DMS153 treated with DMSO at 0.1 percent for 48 hours (cell line): Measurements from ENCODE around the gene CLIC6.
"Not testable (repeated sequence)": the region's sequence is repeated elsewhere in the genome, so short reads cannot be mapped to it uniquely, and the experiment has no call there.

ENCODE experiments used
- DNase-seq: peaks from one replicate; lab custom pipeline; 2025; ENCODE audit not compliant: unreplicated experiment; lab: John Stamatoyannopoulos, UW

The CLIC6 gene

GRCh38 chr21:34651642-34652041 is 17.2 kb upstream of the CLIC6 start:
- DNase-seq, result no peak

GRCh38 chr21:34653522-34653921 is 15.3 kb upstream of the CLIC6 start:
- no peak for DNase-seq

- no peak for DNase-seq
Measured at GRCh38 chr21:34661848-34662247, 6.9 kb upstream of the CLIC6 start.

GRCh38 chr21:34667761-34668160 is 1.0 kb upstream of the CLIC6 start:
- no peak for DNase-seq

- no peak for DNase-seq
Measured at GRCh38 chr21:34669149-34669879, 520 bp downstream of the CLIC6 start.

GRCh38 chr21:34669880-34670219 is 1.1 kb downstream of the CLIC6 start:
- DNase-seq, result not testable (repeated sequence)

GRCh38 chr21:34670220-34670961 is 1.6 kb downstream of the CLIC6 start:
- no peak for DNase-seq

GRCh38 chr21:34670962-34671348 is 2.2 kb downstream of the CLIC6 start:
- DNase-seq, result no peak

- no peak for DNase-seq
Measured at GRCh38 chr21:34671462-34671861, 2.7 kb downstream of the CLIC6 start.

GRCh38 chr21:34671891-34672290 is 3.1 kb downstream of the CLIC6 start:
- DNase-seq, result no peak

GRCh38 chr21:34673006-34673405 is 4.2 kb downstream of the CLIC6 start:
- no peak for DNase-seq

- no peak for DNase-seq
Measured at GRCh38 chr21:34674468-34674867, 5.7 kb downstream of the CLIC6 start.

- DNase-seq, result no peak
Measured at GRCh38 chr21:34675871-34676270, 7.1 kb downstream of the CLIC6 start.

GRCh38 chr21:34679051-34679450 is 10.3 kb downstream of the CLIC6 start:
- DNase-seq, result no peak

GRCh38 chr21:34684174-34684876 is 15.5 kb downstream of the CLIC6 start:
- DNase-seq, result no peak

- no peak for DNase-seq
Measured at GRCh38 chr21:34687065-34687464, 18.3 kb downstream of the CLIC6 start.

GRCh38 chr21:34687745-34688144 is 19.0 kb downstream of the CLIC6 start:
- DNase-seq, result no peak

GRCh38 chr21:34688145-34688544 is 19.4 kb downstream of the CLIC6 start:
- DNase-seq, result no peak

- DNase-seq, result no peak
Measured at GRCh38 chr21:34688715-34689114, 19.9 kb downstream of the CLIC6 start.

- peak; percentile 87 for DNase-seq
Measured at GRCh38 chr21:34690041-34690792, 21.4 kb downstream of the CLIC6 start.

GRCh38 chr21:34690793-34691175 is 22.0 kb downstream of the CLIC6 start:
- peak; percentile 57 for DNase-seq
